ENCODE data around the gene CDC14A. TPM values are rescaled to one million over a fixed set of nuclear protein-coding genes. Genes with fewer than 3 reads are reported as not detected.

Gene CDC14A
- total RNA-seq, 1 donor from 2014 or later: 5.9 TPM

- DNase-seq (ENCODE audit: low read depth): no peak
These were observed 177.8 kb downstream of the CDC14A start for GRCh38 chr1:100530141-100530540.

DNA sequence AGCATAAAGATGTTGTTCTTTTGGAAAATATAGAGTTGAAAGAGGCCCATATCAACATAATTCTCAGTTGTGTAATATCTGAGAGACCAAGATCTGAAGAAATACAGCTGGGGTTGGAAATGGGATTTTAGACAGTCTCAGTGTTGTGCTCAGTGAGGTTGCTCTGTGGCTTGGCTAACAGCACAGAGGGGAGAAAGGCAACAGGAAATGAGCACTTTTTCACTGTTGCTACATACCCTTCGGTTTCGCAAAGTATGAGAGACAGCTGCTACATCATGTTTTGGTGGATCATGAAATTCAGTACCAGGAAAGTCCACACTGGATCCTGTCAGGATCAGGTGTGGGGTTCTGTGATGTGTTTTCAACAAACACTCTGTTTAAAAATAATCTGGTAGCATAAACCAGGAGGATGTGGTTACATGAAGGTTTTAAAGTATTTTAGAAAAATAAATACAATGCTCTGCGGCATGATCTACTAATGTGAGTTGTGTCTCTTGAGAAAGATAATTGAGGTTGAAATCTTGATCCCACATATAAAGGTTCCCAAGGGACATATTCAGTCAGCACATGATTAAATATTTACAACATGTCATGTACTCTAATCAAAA is 178.7 kb downstream of the CDC14A start:
- DNase-seq (ENCODE audit: low read depth): peak; percentile 71

GRCh38 chr1:100532645-100533044 is 180.3 kb downstream of the CDC14A start:
- DNase-seq (ENCODE audit: low read depth): no peak

- no peak for DNase-seq (ENCODE audit: low read depth)
These were observed 183.0 kb downstream of the CDC14A start for GRCh38 chr1:100535264-100535663.

DNA sequence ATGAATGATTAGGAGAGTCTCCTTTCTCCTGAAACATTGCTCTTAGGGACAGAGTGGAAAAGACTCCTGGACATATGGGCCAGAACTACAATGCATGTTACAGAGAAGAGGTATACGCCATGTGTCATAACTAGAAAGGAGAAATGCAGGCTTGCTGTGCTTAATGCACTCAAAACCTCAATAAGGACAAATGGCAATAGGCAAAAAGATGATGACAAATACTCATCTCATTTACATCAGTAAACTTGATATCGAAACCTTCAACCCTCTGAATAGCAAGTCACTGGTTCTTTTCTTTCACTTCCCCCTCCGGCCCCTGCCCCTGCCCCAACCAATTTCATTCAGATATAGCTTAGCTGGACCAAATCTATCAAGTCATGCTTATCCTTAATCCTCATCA is 183.7 kb downstream of the CDC14A start:
- no peak for DNase-seq (ENCODE audit: low read depth)

DNA sequence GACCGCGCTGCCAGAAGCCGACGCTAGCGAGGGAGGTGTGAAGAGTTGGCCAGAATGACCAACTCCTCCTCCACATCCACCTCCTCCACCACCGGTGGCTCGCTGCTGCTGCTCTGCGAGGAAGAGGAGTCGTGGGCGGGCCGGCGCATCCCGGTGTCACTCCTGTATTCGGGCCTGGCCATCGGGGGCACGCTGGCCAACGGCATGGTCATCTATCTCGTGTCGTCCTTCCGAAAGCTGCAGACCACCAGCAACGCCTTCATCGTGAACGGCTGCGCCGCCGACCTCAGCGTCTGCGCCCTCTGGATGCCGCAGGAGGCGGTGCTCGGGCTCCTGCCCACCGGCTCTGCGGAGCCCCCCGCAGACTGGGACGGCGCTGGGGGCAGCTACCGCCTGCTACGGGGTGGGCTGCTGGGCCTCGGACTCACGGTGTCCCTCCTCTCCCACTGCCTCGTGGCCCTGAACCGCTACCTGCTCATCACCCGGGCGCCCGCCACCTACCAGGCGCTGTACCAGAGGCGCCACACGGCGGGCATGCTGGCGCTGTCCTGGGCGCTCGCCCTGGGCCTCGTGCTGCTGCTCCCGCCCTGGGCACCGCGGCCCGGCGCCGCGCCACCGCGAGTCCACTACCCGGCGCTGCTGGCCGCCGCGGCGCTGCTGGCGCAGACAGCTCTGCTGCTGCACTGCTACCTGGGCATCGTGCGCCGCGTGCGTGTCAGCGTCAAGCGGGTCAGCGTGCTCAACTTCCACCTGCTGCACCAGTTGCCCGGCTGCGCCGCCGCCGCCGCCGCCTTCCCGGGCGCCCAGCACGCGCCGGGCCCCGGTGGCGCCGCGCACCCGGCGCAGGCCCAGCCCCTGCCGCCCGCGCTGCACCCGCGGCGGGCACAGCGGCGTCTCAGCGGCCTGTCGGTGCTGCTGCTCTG is 186.9 kb downstream of the CDC14A start:
- DNase-seq (ENCODE audit: low read depth): peak; percentile 41

- peak; percentile 43 for DNase-seq (ENCODE audit: low read depth)
These were observed 187.7 kb downstream of the CDC14A start for GRCh38 chr1:100539836-100540536.

GRCh38 chr1:100542285-100542684 is 190.0 kb downstream of the CDC14A start:
- no peak for DNase-seq (ENCODE audit: low read depth)

DNA sequence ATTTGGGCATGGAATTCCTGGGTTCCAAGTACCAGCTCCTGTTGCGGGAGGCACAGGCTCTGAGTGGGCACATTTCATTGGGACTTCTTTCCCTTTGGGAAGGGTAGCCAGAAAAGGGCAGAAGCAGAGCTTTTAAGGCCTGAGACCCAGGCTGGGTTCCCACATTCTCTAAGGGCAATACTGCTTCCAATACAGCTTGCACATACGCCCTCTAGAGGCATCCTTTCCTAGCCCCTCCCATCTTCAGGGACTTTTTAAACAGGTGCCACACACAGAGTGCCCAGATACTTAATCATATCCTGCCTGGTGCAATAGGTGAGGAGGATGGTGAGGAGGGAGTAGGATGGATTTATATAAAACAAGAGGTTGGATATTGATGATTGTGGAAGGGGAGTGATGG is 191.3 kb downstream of the CDC14A start:
- no peak for DNase-seq (ENCODE audit: low read depth)

GRCh38 chr1:100544791-100545190 is 192.5 kb downstream of the CDC14A start:
- DNase-seq (ENCODE audit: low read depth): no peak

DNA sequence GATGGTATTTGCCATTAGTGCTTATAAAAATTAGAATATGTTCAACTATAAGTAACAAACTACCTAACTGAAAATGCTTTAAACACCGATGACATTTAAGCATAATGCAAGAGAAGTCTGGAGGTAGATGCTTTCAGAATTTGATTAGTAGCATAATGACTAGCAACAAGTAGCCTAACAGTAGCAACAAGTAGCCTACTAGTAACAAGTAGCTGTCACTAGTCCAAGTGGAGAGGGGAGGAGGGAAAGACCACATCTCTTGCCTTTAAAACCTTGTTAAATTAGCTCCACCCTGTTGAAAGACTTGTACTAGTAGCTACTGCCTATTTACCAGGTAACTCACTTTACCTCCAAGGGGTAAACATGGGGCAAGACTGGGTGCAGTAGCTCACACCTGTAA is 193.5 kb downstream of the CDC14A start:
- DNase-seq (ENCODE audit: low read depth): no peak

- no peak for DNase-seq (ENCODE audit: low read depth)
These were observed 199.7 kb downstream of the CDC14A start for GRCh38 chr1:100552031-100552430.

DNA sequence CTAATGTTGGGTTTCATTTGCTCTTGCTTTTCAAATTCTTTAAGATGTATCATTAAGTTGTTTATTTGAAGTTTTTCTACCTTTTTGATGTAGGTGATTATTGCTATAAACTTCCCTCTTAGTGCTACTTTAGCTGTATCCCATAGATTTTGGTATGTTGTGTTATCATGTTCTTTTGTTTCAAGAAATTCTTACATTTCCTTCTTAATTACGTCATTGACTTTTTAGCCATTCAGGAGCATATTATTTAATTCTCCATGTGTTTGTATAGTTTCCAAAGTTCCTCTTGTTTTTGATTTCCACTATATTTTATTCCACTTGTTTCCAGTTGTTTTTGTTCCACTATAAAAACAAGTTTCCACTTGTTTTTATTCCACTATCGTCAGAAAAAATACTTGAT is 200.6 kb downstream of the CDC14A start:
- DNase-seq (ENCODE audit: low read depth): no peak

DNA sequence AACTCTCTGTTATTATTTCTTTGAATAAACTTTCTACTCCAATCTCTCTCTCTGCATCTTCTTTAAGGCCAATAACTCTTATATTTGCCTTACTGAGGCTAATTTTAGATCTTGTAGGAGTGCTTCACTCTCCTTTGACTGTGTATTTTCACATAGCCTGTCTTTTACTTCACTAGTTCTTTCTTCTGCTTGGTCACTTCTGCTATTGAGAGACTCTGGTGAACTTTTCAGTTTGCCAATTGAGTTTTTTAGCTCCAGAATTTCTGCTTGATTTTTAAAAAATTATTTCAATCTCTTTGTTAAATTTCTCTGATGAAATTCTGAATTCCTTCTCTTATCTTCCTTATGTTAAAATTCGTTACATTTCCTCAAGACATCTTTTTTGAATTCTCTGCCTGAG is 203.9 kb downstream of the CDC14A start:
- no peak for DNase-seq (ENCODE audit: low read depth)

DNA sequence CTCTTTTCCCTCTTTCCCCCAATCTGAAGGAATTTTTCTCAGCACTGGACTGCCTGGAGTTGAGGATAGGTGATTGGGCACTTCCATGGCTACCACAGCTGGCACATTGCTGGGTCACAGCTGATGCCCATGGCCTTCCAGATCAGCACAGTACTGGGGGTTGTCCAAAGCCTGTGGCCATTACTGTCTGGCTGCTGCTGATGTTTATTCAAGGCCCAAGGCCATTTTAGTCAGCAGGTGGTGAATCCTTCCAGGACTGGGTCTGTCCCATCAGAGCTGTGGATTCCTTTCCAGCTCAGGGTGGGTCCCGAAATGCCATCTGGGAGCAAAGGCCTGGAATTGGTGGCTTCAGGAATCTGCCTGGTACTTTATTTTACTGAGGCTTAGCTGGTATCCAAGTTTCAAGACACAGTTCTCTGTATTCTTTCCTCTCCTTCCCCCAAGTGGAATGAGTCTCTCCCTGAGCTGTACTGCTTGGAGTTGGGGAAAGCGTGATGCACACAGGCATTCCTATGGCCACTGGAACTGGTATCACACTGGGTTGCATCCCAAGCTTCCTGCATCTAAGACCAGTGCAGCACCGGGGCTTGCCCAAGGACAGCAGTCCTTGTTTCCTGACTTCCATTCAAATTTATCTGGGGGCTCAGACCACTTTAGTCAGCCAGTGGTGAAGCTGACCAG is 204.8 kb downstream of the CDC14A start:
- DNase-seq (ENCODE audit: low read depth): no peak

DNA sequence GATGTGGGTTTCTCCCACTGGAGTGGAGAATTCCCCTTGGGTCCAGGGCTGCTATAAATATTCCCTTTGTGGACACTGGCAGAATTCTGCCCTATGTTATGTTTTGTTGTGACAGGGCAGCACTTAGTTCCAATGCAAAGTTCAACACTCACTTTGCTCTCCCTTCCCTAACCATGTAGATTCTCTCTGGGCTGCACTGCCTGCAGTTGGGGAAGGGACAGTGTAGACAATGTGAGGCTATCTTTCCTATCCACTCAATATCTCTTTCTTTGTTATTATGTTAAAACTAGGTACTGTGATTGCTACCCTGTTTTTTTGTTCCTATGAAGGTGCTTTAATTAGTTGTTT is 205.3 kb downstream of the CDC14A start:
- no peak for DNase-seq (ENCODE audit: low read depth)

- DNase-seq (ENCODE audit: low read depth): no peak
These were observed 213.2 kb downstream of the CDC14A start for GRCh38 chr1:100565533-100565932.

DNA sequence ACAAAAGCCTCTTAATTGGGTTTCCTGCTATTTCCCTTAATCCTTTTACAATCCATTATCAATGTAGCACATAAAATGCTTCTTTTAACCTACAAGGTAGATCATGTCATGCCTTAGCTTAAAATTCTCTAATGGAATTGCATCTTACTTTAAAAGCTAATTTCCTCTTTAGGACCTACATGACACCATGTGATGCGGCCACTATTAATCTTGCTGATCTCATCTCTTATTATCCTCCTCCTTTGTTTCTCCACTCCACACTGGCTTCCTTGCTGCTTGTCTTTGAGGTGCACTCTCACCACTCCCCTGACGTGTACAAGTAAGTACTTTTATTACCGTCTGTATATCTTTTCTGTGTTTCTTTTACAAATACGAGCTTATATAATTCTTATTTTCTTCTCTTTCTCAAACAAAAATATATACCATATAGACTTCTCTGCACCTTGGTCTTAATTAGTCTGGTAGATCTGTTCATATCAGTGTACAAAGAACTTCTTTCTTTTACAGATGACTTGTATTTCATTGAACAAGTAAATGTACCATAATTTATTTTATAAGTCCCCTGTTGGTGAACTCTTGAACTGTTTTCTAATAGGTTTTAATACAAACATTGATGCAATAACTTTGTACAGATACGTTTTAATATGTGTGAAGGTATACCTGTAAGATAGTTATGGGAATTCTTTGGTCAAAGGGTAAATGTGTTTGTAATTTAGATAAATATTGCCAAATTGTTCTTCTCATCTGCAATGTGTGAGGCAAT is 213.8 kb downstream of the CDC14A start:
- no peak for DNase-seq (ENCODE audit: low read depth)

- no peak for DNase-seq (ENCODE audit: low read depth)
These were observed 214.8 kb downstream of the CDC14A start for GRCh38 chr1:100567062-100567461.

Measured in myocyte (in vitro differentiated cells).